Naive thymus-derived CD8-positive, alpha-beta T cell (primary cell): ENCODE results near the gene HSD17B12. TPM values are rescaled to one million over a fixed set of nuclear protein-coding genes. Genes with fewer than 3 reads are reported as not detected.

ENCODE experiments used
- ATAC-seq, 2 donors: fragments of 150-1000 bp; cut with Tn5 transposase in 1 of 2; sonication (Bioruptor Pico), chemical (Tn5 transposase) in 1 of 2; 1 replicate in 1 of 2; 2 replicates in 1 of 2; pipeline ENCODE4 v1.10.0; 2021; ENCODE audit warnings: mild to moderate bottlenecking in 2 of 2, moderate library complexity in 2 of 2
- POLR2A ChIA-PET: fragments of 350-600 bp; sonication (Branson Sonifier 250); formaldehyde crosslinking; loops from one replicate; lab custom pipeline; 2021; ENCODE audit warnings: antibody characterized with exemption; lab: Charles Lee
- DNase-seq, 10 donors: peaks; one replicate each; pipeline versions ENCODE4 v3.0.0 to v3.0.0-alpha.2; 2020 to 2022
- H3K27ac Mint-ChIP-seq, 10 donors: one replicate each; pipeline ENCODE4 v1.8.0; 2020 to 2022; ENCODE audit warnings: mild to moderate bottlenecking in 10 of 10, mixed read lengths in 10 of 10, moderate library complexity in 4 of 10, inconsistent platforms in 1 of 10
- H3K27me3 Mint-ChIP-seq, 5 donors: one replicate each; pipeline ENCODE4 v1.8.0; 2021 to 2022; ENCODE audit warnings: mixed read lengths in 5 of 5
- H3K36me3 Mint-ChIP-seq, 3 donors: one replicate each; pipeline ENCODE4 v1.8.0; 2020 to 2022; ENCODE audit warnings: mixed read lengths in 3 of 3, mild to moderate bottlenecking in 2 of 3, inconsistent platforms in 1 of 3
- H3K4me1 Mint-ChIP-seq, 4 donors: one replicate each; pipeline ENCODE4 v1.8.0; 2021 to 2022; ENCODE audit warnings: mixed read lengths in 4 of 4
- H3K4me3 Mint-ChIP-seq, 10 donors: one replicate each; pipeline ENCODE4 v1.8.0; 2020 to 2022; ENCODE audit warnings: mild to moderate bottlenecking in 10 of 10, mixed read lengths in 10 of 10, moderate library complexity in 6 of 10, inconsistent platforms in 1 of 10
- H3K9me3 Mint-ChIP-seq, 9 donors: one replicate each; pipeline ENCODE4 v1.8.0; 2020 to 2022; ENCODE audit warnings: mixed read lengths in 9 of 9, mild to moderate bottlenecking in 3 of 9, inconsistent platforms in 1 of 9, moderate library complexity in 1 of 9
- polyA plus RNA-seq, 3 donors: library from polyadenylated mRNA; unstranded; fragments of 300-500 nt; fragmentation: Illumina TruSeq; gene quantifications; one replicate each; pipeline ENCODE4 v1.2.3, GENCODE V29; 2021
- total RNA-seq, 8 experiments: library from RNA in 2 of 8; stranded (reverse) in 2 of 8; gene quantifications; one replicate each; pipeline ENCODE4 v1.2.3 and lab custom pipeline; 2021 to 2026

Gene HSD17B12
- total and polyA plus RNA-seq, 5 experiments from 2014 or later = 23.3 to 37.2 (median 26.4) TPM

DNA sequence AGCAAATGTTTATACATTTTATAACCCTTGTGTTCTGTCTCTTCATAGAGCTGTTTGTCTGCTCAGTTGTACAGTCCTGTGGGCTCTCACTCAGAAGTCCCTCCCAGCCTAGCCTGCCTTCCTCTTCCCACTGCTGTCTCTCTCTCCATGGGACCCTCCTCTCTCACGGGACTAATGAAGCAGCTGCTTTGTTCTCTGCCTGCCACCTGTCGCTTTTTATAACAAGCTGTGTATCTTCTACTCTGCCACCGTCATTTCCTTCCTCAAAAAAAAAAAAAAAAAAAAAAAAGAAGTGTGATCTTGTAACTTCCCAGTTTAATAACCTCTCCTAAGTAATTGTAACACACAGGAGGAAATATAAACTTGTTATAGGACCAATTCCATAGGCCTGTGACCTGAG, 107.9 kb downstream of the HSD17B12 start:
- H3K4me1 Mint-ChIP-seq = peaks cover 0 to 16% (median 2%) of the 10 kb centered on the region in 4 donors
- peak overlapping the region in 1 of 10 donors; percentile 52 for H3K4me3 Mint-ChIP-seq
- H3K27ac Mint-ChIP-seq = peak overlapping the region in 3 of 10 donors; percentile 27 to 76 (median 63)
- no peaks in the 10 kb centered on the region for H3K27me3 Mint-ChIP-seq
- ATAC-seq = no peak
- peaks cover 35 to 40% (median 38%) of the 10 kb centered on the region in 3 donors for H3K36me3 Mint-ChIP-seq
- POLR2A ChIA-PET = no interaction called here
- no peak for DNase-seq
- H3K9me3 Mint-ChIP-seq = peaks cover 3 to 30% (median 17%) of the 10 kb centered on the region in 9 donors

DNA sequence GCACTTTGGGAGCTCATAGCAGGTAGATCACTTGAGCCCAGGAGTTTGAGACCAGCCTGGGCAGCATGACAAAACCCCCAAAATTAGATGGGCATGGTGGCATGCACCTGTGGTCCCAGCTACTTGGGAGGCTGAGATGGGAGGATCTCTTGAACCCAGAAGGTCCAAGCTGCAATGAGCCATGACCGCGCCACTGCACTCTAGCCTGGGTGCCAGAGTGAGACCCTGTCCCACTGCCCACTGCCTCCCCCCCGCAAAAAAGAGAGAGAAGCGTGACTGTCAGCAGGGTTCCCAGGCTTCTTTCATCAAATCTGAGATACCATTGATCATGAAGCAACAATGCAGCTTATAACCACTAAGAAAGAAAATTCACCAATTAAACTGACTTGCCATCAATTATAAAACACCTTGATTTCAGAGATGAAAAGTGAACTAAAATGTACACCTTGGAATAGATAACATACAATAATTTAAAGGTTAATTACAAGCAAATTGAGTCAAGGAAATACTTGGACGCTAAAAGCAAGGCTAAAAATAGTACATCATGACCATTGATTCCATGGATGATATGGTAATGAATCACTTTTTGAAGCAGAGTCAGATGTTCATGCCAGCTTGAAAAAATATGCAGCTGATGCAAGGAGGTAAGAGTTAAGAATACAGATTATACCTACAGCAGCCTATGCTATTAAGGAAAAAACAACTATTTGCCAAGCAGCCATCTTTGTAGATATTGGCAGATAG, 109.3 kb downstream of the HSD17B12 start:
- no peak for DNase-seq
- H3K36me3 Mint-ChIP-seq = peaks cover 21 to 36% (median 32%) of the 10 kb centered on the region in 3 donors

DNA sequence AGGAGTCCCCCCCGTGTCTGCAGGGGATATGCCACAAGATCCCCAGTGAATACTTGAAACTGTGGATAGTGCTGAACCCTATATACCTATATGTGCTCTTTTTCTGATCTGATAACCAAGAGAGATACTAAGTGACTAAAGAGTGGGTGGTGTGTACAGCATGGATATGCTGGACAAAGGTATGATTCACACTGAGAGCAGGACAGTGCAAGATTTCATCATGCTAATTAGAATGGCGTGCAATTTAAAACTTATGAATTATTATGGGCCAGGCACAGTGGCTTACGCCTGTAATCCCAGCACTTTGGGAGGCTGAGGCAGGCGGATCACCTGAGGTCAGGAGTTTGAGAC, 109.9 kb downstream of the HSD17B12 start:
- Mint-ChIP-seq H3K4me3 (no peak overlapping the region), H3K27me3 (no peaks in the 10 kb centered on the region), H3K4me1 (peaks cover 0 to 16% (median 1%) of the 10 kb centered on the region in 4 donors), H3K9me3 (peaks cover 0 to 11% (median 2%) of the 10 kb centered on the region in 9 donors), H3K27ac (no peak overlapping the region), H3K36me3 (peaks cover 16 to 38% (median 32%) of the 10 kb centered on the region in 3 donors)
- DNase-seq = no peak
- POLR2A ChIA-PET = no interaction called here
- no peak for ATAC-seq

More for the DNA sequence above, 109.3 kb downstream of the HSD17B12 start:
- H3K4me3 Mint-ChIP-seq = no peak overlapping the region
- H3K27ac Mint-ChIP-seq = no peak overlapping the region
- H3K4me1 Mint-ChIP-seq = peaks cover 0 to 16% (median 2%) of the 10 kb centered on the region in 4 donors
- H3K9me3 Mint-ChIP-seq = peaks cover 0 to 15% (median 6%) of the 10 kb centered on the region in 9 donors
- POLR2A ChIA-PET = no interaction called here
- no peaks in the 10 kb centered on the region for H3K27me3 Mint-ChIP-seq
- ATAC-seq = no peak

DNA sequence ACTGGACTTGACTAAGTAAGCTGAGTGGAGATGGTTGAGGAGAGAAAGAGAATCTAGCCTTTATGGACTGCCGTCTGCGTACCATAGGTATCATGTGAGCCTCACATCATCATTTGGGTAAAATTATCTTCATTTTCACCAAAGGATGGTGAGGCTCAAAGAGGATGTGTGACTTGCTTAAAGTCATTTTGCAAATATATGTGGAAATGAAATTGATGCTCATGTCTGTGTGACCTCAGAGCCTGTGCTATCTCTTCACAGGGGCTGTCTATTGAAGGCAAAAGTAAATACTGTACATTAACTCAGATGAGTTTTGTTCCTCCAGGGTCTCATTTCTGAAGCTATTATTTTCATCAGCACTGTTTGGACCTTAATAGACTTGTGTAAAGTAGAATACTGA, 116.8 kb downstream of the HSD17B12 start:
- Mint-ChIP-seq H3K27me3 (no peaks in the 10 kb centered on the region), H3K4me1 (no peaks in the 10 kb centered on the region), H3K36me3 (peaks cover 12 to 47% (median 31%) of the 10 kb centered on the region in 3 donors), H3K27ac (no peak overlapping the region), H3K4me3 (no peak overlapping the region), H3K9me3 (peaks cover 0 to 3% (median 0%) of the 10 kb centered on the region in 9 donors)
- no peak for DNase-seq
- no peak for ATAC-seq
- POLR2A ChIA-PET = no interaction called here

DNA sequence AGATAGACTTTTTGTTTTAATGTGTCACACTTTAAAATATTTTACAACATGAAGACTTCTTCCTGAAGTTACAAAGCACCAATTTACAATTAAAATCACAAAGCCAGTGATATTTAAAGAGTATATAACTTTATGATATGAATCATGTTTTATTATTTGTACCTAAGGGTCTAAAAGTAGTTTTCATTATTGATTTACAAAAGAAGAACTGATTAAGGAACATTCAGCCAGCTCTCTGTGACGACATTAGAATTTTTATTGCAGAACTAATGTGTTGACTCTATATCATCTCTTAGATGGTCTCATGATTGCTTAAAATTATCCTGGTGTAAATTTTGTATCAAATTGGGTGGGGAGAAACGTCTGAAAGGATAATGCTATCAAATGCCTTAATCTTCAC, 117.3 kb downstream of the HSD17B12 start:
- DNase-seq (no peak), ATAC-seq (no peak)
- H3K36me3 Mint-ChIP-seq = peaks cover 12 to 47% (median 35%) of the 10 kb centered on the region in 3 donors
- no peaks in the 10 kb centered on the region for H3K27me3 Mint-ChIP-seq
- H3K9me3 Mint-ChIP-seq = peaks cover 0 to 3% (median 0%) of the 10 kb centered on the region in 9 donors
- H3K4me3 Mint-ChIP-seq = no peak overlapping the region
- no peaks in the 10 kb centered on the region for H3K4me1 Mint-ChIP-seq
- POLR2A ChIA-PET = no interaction called here
- no peak overlapping the region for H3K27ac Mint-ChIP-seq

DNA sequence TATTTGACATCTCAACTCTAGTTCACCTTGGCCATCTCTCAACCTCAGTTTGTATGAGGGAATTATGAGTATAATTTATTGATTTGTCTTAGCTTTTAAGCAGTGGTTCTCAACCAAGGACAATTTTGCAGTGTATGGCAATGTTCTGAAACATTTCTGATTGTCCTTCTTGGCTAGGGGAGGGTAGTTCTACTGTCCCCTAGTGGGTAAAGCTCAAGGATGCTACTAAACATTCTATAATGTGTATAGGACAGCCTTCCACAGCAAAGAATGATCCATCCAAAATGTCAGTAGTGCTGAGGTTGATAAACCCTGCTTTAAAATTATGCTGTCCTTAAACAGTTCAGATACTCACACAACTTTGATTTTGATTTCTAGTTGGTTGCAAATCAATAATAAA, 122.0 kb downstream of the HSD17B12 start:
- no peak overlapping the region for H3K27ac Mint-ChIP-seq
- POLR2A ChIA-PET = no interaction called here
- ATAC-seq (no peak), DNase-seq (no peak)
- peaks cover 0 to 18% (median 7%) of the 10 kb centered on the region in 9 donors for H3K9me3 Mint-ChIP-seq
- H3K27me3 Mint-ChIP-seq = no peaks in the 10 kb centered on the region
- peaks cover 33 to 69% (median 56%) of the 10 kb centered on the region in 3 donors for H3K36me3 Mint-ChIP-seq
- H3K4me3 Mint-ChIP-seq = no peak overlapping the region
- no peaks in the 10 kb centered on the region for H3K4me1 Mint-ChIP-seq

DNA sequence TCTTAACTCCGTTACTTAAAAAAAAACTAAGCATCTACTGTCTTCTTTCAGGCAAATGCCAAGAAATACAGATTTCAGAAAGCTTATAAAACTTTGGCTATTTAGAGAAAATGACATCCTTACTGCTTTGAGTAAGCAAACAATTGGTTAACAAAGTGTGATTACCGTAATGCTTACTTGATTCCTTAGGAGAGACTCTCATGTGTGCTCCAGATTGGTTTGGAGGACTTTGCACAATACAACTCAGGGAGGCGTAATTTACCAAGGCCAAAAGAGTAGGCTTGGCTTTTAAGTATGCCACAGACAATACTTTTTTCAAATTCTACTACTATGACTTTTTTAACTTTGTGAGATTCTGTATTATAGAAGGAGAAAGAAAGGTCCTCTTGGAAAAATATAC, 123.2 kb downstream of the HSD17B12 start:
- Mint-ChIP-seq H3K4me1 (no peaks in the 10 kb centered on the region), H3K4me3 (no peak overlapping the region), H3K36me3 (peaks cover 32 to 64% (median 47%) of the 10 kb centered on the region in 3 donors), H3K9me3 (peaks cover 0 to 18% (median 7%) of the 10 kb centered on the region in 9 donors), H3K27me3 (no peaks in the 10 kb centered on the region), H3K27ac (no peak overlapping the region)
- POLR2A ChIA-PET = no interaction called here
- ATAC-seq (no peak), DNase-seq (no peak)

DNA sequence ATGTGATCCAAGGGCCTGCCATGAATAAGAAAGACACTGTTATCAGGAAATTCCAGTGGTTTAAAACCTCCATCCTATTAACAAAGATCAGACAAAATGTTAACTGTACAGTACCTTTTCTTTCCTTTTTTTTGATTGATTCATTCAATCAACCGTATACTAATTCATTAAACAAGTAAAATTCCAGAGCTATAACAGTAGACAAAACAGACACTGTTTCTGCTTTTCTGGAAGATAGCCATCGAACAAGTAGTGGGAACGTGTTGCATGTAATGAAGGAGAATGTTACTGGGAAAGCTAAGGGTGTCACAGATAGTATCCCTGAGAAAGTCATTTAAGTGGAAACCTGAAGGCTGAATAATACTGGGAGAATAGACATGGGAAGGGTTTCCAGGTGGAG, 126.4 kb downstream of the HSD17B12 start:
- DNase-seq (no peak), ATAC-seq (no peak)
- no peak overlapping the region for H3K4me3 Mint-ChIP-seq
- no peak overlapping the region for H3K27ac Mint-ChIP-seq
- no peaks in the 10 kb centered on the region for H3K27me3 Mint-ChIP-seq
- H3K9me3 Mint-ChIP-seq = peaks cover 0 to 18% (median 7%) of the 10 kb centered on the region in 9 donors
- no peaks in the 10 kb centered on the region for H3K4me1 Mint-ChIP-seq
- H3K36me3 Mint-ChIP-seq = peaks cover 22 to 43% (median 26%) of the 10 kb centered on the region in 3 donors
- POLR2A ChIA-PET = no interaction called here

DNA sequence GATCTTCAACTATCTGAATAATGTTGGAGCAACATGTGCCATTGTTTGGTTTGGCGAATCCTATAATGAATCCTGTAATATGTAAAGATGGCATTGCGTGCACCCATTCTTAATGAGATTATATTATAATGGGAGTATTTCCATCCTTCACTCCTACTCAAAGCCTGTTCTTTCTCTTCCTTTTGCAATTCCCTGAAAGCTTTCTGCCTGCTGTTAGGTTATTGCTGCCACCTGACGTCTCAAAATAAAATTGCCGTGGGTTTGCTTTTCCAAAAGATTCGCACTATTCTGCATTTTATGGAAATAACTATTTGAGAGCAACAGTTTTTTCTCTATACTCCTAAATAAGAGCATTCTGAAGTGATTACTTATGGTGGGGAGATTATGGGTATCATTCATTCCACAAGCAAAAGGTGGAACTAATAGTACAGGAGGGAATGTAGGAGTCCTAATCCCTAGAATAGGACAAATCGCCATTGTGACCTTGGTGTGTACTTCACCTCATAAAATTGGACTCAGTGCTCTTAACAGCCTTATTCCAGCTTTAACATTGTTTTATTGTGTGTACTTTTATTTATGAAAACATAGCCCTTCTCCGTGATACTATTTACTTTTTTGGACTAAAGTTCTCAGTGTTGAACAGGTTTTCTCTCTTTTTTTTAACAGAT, 130.5 kb downstream of the HSD17B12 start:
- H3K4me3 Mint-ChIP-seq = no peak overlapping the region
- peaks cover 3 to 25% (median 19%) of the 10 kb centered on the region in 3 donors for H3K36me3 Mint-ChIP-seq
- POLR2A ChIA-PET = no interaction called here
- no peaks in the 10 kb centered on the region for H3K4me1 Mint-ChIP-seq
- ATAC-seq (no peak), DNase-seq (no peak)
- peaks cover 0 to 6% (median 0%) of the 10 kb centered on the region in 9 donors for H3K9me3 Mint-ChIP-seq
- no peaks in the 10 kb centered on the region for H3K27me3 Mint-ChIP-seq
- no peak overlapping the region for H3K27ac Mint-ChIP-seq

DNA sequence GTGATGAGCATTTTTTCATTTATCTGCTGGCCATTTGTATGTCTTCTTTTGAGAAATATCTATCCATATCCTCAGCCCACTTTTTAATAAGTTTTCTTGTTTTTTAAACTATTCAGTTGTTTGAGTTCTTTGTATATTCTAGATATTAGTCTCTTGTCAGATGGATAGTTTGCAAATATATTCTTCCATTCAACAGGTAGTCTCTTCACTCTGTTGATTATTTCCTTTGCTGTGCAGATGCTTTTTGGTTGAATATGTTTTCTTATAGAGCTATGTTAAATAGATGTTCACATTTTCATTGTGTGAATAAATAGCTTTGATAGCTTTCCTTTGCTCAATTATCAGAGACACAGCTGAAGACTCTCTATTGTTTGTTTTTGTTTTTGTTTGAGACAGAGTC, 131.9 kb downstream of the HSD17B12 start:
- ATAC-seq = no peak
- POLR2A ChIA-PET = no interaction called here
- Mint-ChIP-seq H3K9me3 (no peaks in the 10 kb centered on the region), H3K36me3 (peaks cover 0 to 26% (median 18%) of the 10 kb centered on the region in 3 donors), H3K27me3 (no peaks in the 10 kb centered on the region), H3K4me3 (no peak overlapping the region), H3K27ac (no peak overlapping the region), H3K4me1 (peaks cover 0 to 2% (median 0%) of the 10 kb centered on the region in 4 donors)
- DNase-seq = no peak

DNA sequence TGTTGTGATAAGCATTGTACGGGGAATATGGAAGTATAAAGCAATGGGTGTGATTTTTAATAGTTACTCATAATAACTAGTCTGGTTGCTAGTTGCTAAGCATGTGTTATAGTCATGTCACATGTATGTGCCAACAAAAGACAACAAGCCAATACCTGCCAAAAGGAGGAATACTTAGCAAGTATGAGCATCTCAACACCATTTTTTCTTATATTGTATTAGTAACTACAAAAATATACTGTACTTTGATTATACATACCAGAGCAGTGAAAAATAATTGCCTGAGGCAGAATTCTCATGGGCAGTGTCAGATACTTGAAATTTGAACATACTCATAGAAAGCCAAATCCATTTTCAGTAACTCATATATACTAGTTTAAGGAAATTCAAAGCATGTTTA, 137.7 kb downstream of the HSD17B12 start:
- H3K27ac Mint-ChIP-seq = no peak overlapping the region
- no peaks in the 10 kb centered on the region for H3K27me3 Mint-ChIP-seq
- peaks cover 0 to 4% (median 0%) of the 10 kb centered on the region in 9 donors for H3K9me3 Mint-ChIP-seq
- H3K4me1 Mint-ChIP-seq = peaks cover 0 to 2% (median 0%) of the 10 kb centered on the region in 4 donors
- ATAC-seq (no peak), DNase-seq (no peak)
- H3K36me3 Mint-ChIP-seq = peaks cover 13 to 59% (median 47%) of the 10 kb centered on the region in 3 donors
- H3K4me3 Mint-ChIP-seq = no peak overlapping the region
- POLR2A ChIA-PET = no interaction called here

DNA sequence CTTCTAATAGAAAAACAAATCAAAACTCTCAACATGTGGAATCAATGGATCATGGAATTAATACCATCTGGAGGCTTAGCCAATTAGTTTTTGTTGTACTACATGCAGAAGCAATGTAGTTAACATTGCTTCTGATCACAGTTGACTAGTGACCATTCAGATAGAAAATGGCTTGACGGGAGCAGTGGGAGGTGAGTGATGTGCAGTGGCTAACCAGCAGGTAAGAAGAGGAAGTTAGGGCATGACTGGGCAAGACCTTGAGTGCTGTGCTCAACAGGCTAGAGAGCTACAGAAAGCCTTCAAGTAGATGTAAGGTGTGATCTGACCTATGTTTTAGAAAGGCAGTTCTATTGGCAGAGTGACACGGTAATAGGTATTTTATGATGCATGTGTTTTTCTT, 139.4 kb downstream of the HSD17B12 start:
- POLR2A ChIA-PET = no interaction called here
- H3K27ac Mint-ChIP-seq = peak overlapping the region in 1 of 10 donors; percentile 8

DNA sequence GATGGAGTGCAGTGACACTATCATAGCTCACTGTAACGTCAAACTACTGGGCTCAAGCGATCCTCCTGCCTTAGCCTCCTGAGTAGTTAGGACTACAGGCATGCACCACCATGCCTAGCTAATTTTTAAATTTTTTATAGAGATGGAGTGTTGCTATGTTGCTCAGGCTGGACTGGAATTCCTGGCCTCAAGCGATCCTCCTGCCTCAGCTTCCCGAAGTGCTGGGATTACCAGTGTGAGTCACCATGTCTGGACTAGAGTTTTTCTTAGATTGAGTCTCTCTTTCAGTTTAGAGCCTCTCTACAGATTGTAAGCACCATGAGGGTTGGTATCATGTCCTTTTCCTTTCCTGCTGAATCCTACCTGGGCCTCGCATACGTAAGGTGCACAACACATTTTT, 142.8 kb downstream of the HSD17B12 start:
- Mint-ChIP-seq H3K4me1 (no peaks in the 10 kb centered on the region), H3K27ac (no peak overlapping the region), H3K27me3 (no peaks in the 10 kb centered on the region), H3K4me3 (no peak overlapping the region), H3K36me3 (peaks cover 13 to 39% (median 25%) of the 10 kb centered on the region in 3 donors), H3K9me3 (peaks cover 0 to 4% (median 0%) of the 10 kb centered on the region in 9 donors)
- POLR2A ChIA-PET = no interaction called here
- DNase-seq = no peak
- no peak for ATAC-seq

More for the DNA sequence above, 139.4 kb downstream of the HSD17B12 start:
- ATAC-seq = no peak
- Mint-ChIP-seq H3K27me3 (no peaks in the 10 kb centered on the region), H3K9me3 (peaks cover 0 to 4% (median 0%) of the 10 kb centered on the region in 9 donors), H3K36me3 (peaks cover 13 to 65% (median 44%) of the 10 kb centered on the region in 3 donors), H3K4me1 (peaks cover 0 to 2% (median 0%) of the 10 kb centered on the region in 4 donors), H3K4me3 (no peak overlapping the region)
- no peak for DNase-seq
